Glomerular visceral epithelial cell (primary cell): Measurements from ENCODE around the gene PRKN.
"Not testable (repeated sequence)": the region's sequence is repeated elsewhere in the genome, so short reads cannot be mapped to it uniquely, and the experiment has no call there.

Experiments
- DNase-seq: peaks from one replicate; pipeline ENCODE4 v3.0.0-alpha.2; 2016; ENCODE audit errors: extremely low spot score

Gene PRKN

DNA sequence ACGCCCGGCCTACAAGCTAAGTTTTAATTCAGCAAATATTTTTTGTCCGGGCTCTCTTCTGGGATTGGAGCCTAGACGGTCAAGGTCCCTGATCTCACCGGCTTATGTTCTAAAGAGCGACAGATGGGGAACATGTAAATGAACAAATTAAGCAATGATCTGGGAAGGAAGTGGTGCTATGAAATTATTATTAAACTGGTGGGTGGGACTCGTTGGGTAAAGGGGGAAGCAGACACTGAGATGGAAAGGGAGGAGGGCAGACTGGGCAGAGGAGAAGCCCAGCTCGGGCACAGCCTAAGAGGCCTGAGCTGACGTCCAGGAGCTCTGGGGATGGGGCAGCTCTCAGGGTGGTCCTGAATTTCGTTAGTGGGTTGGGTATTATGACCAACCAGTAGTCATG, 1371.9 kb downstream of the PRKN start:
- no peak for DNase-seq

GRCh38 chr6:161354956-161355355, 1372.6 kb downstream of the PRKN start:
- DNase-seq: no peak

DNA sequence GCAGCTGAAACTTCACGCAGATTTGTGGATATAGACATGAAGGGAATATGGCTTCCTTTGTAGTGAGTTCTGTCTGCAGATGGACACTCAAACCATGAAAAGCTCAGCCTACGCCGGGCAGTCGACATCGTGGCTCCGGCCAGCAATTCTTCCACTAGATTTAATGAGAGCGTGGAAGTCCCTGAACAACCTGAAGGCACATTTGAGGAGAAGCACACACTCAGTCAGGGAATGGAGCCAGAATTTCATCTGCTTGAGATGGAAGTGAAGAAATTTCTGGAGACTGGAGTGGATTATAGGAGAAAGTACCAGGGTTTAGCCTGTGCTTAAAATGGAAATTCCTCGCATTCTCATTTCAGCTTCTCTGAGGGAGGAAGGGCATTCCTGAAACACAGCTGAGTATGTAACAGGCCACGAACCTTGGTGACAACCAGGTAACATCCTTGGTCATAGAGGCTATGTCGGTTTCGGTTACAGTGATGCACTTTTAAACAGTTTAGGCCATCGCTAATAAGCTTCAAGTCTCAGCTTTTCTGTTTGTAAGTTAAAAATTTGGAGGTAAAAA, 1373.2 kb downstream of the PRKN start:
- no peak for DNase-seq

GRCh38 chr6:161353208-161353613, 1374.4 kb downstream of the PRKN start:
- DNase-seq: no peak

DNA sequence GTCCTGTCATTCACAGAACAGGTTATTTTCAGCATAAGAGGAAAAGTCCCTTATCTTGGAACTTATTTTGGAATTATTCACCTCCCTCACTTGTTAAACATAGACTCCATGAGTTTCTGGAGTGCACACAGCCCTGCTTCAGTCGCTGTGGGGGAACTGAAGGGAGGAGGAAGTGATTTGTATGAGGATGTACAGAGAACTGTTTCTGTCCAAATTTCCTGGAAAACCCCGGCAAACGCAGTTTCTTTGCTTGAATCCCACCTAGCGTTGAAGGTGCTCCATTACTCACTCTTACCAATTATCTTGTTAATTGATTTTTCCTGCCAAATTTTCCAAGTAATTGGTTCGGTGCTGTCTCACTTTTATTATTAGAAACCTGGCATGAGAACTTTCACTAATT, 1375.7 kb downstream of the PRKN start:
- DNase-seq: no peak

GRCh38 chr6:161349886-161350285, 1377.7 kb downstream of the PRKN start:
- DNase-seq: no peak

DNA sequence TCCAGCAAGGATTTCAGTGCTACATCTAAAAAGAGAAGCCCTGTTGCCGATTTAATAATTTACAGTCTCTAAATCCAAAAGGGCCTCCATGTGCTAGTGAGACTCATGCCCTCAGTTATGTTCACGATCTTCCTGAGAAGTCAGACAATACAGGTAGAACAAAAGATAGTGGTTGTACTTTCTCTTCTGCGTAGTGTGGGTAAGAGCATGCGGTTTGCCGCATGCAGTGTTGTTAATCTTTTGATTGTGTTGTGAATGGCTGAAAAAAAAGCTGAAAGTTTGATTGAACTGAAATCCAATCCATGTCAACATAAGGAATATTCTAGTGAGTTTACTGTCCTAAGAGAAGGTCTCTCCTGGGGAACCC, 1379.0 kb downstream of the PRKN start:
- DNase-seq: no peak

DNA sequence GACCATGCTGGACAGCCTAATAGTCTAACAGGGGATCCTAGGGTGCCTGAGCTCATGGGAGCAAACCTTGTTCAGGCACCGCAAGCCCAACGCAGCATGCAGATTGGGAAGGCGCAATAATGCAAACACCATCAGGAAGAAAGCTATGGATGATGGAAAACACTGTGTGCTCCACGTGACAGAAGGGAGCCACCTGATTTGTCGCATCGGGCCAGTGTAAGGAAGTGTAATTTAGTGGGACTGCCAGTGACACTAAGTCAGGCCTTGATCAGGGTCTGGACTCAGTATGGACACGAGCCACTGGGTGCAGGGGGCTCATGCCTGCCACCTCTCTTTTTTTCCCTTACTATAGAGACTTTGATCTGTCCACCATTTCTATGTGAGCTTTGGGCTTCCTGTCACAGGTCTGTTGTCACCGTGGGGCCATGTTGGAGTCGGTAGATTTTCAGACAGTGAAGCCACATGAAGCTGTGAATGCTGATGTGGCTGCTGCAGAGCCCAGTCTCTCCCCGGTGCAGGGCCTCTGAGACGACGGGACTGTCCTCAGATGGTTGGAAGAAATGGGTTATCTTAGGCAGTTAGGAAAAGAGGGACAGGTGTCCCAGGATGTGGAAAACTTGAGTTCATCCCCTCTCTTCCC, 1379.5 kb downstream of the PRKN start:
- DNase-seq: no peak

- no peak for DNase-seq
These were observed 1380.4 kb downstream of the PRKN start for GRCh38 chr6:161347125-161347524.

- no peak for DNase-seq
These were observed 1380.8 kb downstream of the PRKN start for GRCh38 chr6:161346717-161347116.

GRCh38 chr6:161344626-161345025, 1382.9 kb downstream of the PRKN start:
- no peak for DNase-seq

GRCh38 chr6:161342039-161342438, 1385.5 kb downstream of the PRKN start:
- DNase-seq: no peak

GRCh38 chr6:161341638-161342037, 1385.9 kb downstream of the PRKN start:
- DNase-seq: no peak

- DNase-seq: no peak
These were observed 1389.6 kb downstream of the PRKN start for GRCh38 chr6:161338015-161338414.

GRCh38 chr6:161336479-161336878, 1391.1 kb downstream of the PRKN start:
- DNase-seq: no peak

DNA sequence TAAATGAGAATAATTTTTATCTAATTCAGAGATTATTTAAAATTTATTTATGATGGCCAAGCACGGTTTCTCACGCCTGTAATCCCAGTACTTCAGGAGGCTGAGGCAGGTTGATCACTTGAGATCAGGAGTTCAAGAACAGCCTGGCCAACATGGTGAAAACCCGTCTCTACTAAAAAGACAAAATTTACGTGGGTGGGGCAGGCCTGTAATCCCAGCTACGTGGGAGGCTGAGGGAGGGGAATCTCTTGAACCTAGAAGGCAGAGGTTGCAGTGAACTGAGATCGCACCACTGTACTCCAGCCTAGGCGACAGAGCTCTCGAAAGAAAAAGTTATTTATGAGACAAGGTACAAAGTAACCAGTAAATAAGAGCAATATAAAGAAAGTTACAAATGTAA, 1394.2 kb downstream of the PRKN start:
- no peak for DNase-seq

- DNase-seq: not testable (repeated sequence)
These were observed 1396.0 kb downstream of the PRKN start for GRCh38 chr6:161331402-161332081.

DNA sequence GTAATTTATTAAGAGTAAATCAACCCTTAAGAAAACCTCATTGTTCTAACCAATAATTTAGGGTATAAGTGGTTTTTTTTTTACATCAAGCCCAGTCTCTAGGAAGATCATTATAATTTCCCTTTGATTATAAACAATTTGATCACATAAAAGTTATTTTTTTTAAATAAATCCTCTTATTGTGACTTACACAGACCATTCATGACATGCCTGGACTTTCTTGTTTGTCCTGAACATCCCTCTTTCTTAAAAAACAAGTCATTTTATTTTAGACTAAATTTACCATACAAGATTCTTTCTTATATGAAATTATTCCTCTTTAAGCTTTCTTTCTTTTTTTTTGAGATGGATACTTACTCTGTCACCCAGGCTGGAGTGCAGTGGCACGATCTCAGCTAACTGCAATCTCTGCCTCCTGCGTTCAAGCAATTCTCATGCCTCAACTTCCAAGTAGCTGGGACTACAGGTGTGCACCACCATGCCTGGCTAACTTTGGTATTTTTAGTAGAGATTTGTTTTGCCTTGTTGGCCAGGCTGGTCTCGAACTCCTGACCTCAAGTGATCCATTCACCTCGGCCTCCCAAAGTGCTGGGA, 1400.1 kb downstream of the PRKN start:
- DNase-seq: no peak

DNA sequence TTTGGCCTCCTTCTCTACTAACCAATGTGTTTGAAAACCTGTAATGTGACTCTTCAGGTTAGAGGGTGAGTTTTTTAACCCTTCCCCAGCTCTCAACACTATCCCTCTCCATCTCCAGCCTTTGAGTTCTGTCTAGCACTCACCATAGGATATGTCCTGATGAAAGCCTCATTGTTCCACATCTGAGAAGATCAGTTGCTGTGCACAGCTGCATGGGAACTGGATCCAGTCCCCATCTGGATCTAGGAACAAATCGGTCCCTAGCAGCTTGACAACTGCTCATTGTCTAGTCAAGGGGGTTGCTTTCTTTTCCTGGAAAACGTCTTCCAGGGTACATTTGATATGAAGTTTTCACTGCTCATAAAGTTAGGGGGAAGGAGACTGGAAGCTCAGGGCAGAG, 1408.3 kb downstream of the PRKN start:
- DNase-seq: no peak

DNA sequence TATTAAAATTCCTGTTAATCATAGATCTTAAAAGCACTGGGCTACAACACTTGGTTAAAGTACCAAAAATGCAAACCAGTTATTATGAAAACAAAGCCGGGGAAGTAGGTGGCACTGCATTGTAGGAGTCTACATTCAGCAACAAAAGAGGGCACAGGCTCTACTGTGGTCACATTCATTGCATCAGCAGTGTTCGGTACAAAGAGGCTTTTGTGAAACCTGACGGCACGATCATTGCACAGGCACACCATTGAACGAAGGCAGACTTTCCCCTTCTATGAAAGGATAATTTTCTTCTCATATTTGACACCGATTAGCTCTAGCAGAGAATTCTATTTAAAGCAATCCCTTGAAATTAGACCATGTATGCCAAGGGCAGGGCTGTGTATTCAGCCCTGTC, 1409.1 kb downstream of the PRKN start:
- DNase-seq: no peak

- no peak for DNase-seq
These were observed 1411.0 kb downstream of the PRKN start for GRCh38 chr6:161316531-161316930.

DNA sequence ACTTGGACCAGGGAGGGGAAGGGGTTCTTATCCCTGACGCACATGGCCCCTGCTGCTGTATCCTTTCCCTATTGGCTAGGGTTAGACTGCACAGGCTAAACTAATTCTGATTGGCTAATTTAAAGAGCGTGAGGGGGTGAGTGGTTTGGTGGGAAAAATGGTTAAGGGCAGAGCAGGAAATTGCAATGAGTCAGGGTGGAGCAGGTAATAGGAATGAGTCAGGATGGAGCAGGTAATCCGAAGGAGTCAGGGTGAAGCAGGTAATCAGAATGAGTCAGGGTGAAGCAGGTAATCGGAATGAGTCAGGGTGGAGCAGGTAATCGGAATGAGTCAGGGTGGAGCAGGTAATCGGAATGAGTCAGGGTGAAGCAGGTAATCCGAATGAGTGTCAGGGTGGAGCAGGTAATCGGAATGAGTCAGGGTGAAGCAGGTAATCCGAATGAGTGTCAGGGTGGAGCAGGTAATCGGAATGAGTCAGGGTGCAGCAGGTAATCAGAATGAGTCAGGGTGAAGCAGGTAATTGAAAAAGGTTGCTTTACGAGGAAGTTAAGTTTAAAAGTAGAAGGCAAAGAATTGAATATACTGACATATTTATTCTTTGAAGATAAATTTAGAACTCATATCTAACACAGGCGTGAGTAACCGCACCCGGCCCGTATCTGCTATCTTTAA, 1412.2 kb downstream of the PRKN start:
- not testable (repeated sequence) for DNase-seq
